ENCODE data around the gene MAP3K21. TPM values are rescaled to one million over a fixed set of nuclear protein-coding genes. Genes with fewer than 3 reads are reported as not detected.

The MAP3K21 gene
- total RNA-seq, 4 donors from 2014 or later, result 6.4 to 12.4 (median 9.0) TPM

GRCh38 chr1:233431753-233432403 lies 104.4 kb downstream of the MAP3K21 start:
- 87 to 95% methylated on average over 3 of the region's 3 CpGs for WGBS, 2 donors
- no peaks in the 10 kb centered on the region for H3K36me3 ChIP-seq
- intact Hi-C loops (cut with DNase I), result no loop called here
- no peaks in the 10 kb centered on the region for H3K9me3 ChIP-seq
- no peaks in the 10 kb centered on the region for H3K27me3 ChIP-seq
- DNase-seq, result no peak
- no peak overlapping the region for H3K4me3 ChIP-seq (replicated peaks in 1 of 3)
- H3K27ac ChIP-seq, result no peak overlapping the region
- TF ChIP-seq POLR2A (IDR thresholded peaks at IDR 0.05) (no peak), CTCF (IDR thresholded peaks at IDR 0.05) (no peak)
- H3K4me1 ChIP-seq, result no peaks in the 10 kb centered on the region

- no peak for DNase-seq
- 61 to 73% methylated on average over 1 of the region's 1 CpG for WGBS, 2 donors
- Histone ChIP-seq H3K36me3 (no peaks in the 10 kb centered on the region), H3K9me3 (no peaks in the 10 kb centered on the region), H3K4me1 (no peaks in the 10 kb centered on the region), H3K4me3 (replicated peaks in 1 of 3) (no peak overlapping the region), H3K27me3 (no peaks in the 10 kb centered on the region), H3K27ac (no peak overlapping the region)
- TF ChIP-seq CTCF (IDR thresholded peaks at IDR 0.05) (no peak), POLR2A (IDR thresholded peaks at IDR 0.05) (no peak)
- intact Hi-C loops (cut with DNase I), result no loop called here
These were observed 105.4 kb downstream of the MAP3K21 start for GRCh38 chr1:233432916-233433315.

GRCh38 chr1:233433436-233434210 lies 106.1 kb downstream of the MAP3K21 start:
- Histone ChIP-seq H3K9me3 (no peaks in the 10 kb centered on the region), H3K27me3 (no peaks in the 10 kb centered on the region), H3K27ac (no peak overlapping the region), H3K4me3 (replicated peaks in 1 of 3) (no peak overlapping the region), H3K36me3 (no peaks in the 10 kb centered on the region), H3K4me1 (no peaks in the 10 kb centered on the region)
- 74 to 77% methylated on average over 4 of the region's 4 CpGs for WGBS, 2 donors
- no peak for DNase-seq
- TF ChIP-seq CTCF (IDR thresholded peaks at IDR 0.05) (no peak), POLR2A (IDR thresholded peaks at IDR 0.05) (no peak)
- intact Hi-C loops (cut with DNase I), result no loop called here

Other genes with a start within 250 kb of the MAP3K21 start
- gene PCNX2, start 32.0 kb upstream of the MAP3K21 start, total RNA-seq, result 10 to 100 TPM; 12.1 to 35.1 (median 15.8) TPM

Data from thyroid gland (tissue), 4 donors.